SK-N-SH (cell line): ENCODE measurements around the gene GAS7. TPM values are rescaled to one million over a fixed set of nuclear protein-coding genes. Genes with fewer than 3 reads are reported as not detected.

ENCODE experiments used
- CTCF ChIA-PET: fragments of 300-600, 350-600 bp; formaldehyde crosslinking; extraction: SDS; loops from one replicate; lab custom pipeline; 2021; lab: Yijun Ruan, JAX
- POLR2A ChIA-PET: fragments of 350-600 bp; sonication (Branson Sonifier 250); formaldehyde crosslinking; extraction: SDS; loops from one replicate; lab custom pipeline; 2020; ENCODE audit warnings: antibody characterized with exemption, inconsistent platforms; lab: Yijun Ruan, JAX
- DNase-seq: peaks from one replicate; pipeline ENCODE4 v3.0.0; 2012
- H2AFZ ChIP-seq: fragments of 200-600 bp; sonication (generic); 2 replicates; pipeline ENCODE4 v1.8.1; 2016; ENCODE audit warnings: antibody characterized with exemption, mild to moderate bottlenecking, low read depth
- H3F3A ChIP-seq: fragments of 200-600 bp; sonication (generic); replicated peaks from 2 replicates; pipeline ENCODE3; 2016; ENCODE audit warnings: antibody characterized with exemption, mild to moderate bottlenecking; ENCODE audit not compliant: insufficient read depth
- H3K27ac ChIP-seq, 2 experiments: fragments of 200-500 bp in 1 of 2; fragments of 200-600 bp in 1 of 2; sonication (Bioruptor generic) in 1 of 2; sonication (generic), shearing (Covaris generic) in 1 of 2; 2 replicates each; pipeline versions ENCODE4 v1.5.1 to v1.6.1; 2014 to 2016; ENCODE audit warnings: low read depth in 2 of 2, inconsistent platforms in 1 of 2, low read length in 1 of 2, mild to moderate bottlenecking in 1 of 2, mixed read lengths in 1 of 2
- H3K27me3 ChIP-seq: fragments of 200-600 bp; sonication (generic), shearing (Covaris generic); 2 replicates; pipeline ENCODE4 v1.6.1; 2016; ENCODE audit warnings: mixed run types; ENCODE audit not compliant: insufficient read depth
- H3K36me3 ChIP-seq, 2 experiments: fragments of 200-500 bp in 1 of 2; fragments of 200-600 bp in 1 of 2; sonication (Bioruptor generic) in 1 of 2; sonication (generic) in 1 of 2; replicated peaks in 1 of 2; 2 replicates each; pipeline versions ENCODE3 to v1.5.1; 2014 to 2016; ENCODE audit warnings: low read length in 1 of 2, mild to moderate bottlenecking in 1 of 2; ENCODE audit not compliant: insufficient read depth in 2 of 2, control insufficient read depth in 1 of 2
- H3K4me1 ChIP-seq, 2 experiments: fragments of 200-500 bp in 1 of 2; fragments of 200-600 bp in 1 of 2; sonication (Bioruptor generic) in 1 of 2; sonication (generic), shearing (Covaris generic) in 1 of 2; 2 replicates each; pipeline versions ENCODE4 v1.5.1 to v1.6.1; 2014 to 2016; ENCODE audit warnings: low read depth in 1 of 2, low read length in 1 of 2, mixed run types in 1 of 2; ENCODE audit not compliant: insufficient read depth in 2 of 2, control insufficient read depth in 1 of 2
- H3K4me2 ChIP-seq: fragments of 200-600 bp; sonication (generic), shearing (Covaris generic); 2 replicates; pipeline ENCODE4 v1.6.1; 2017; ENCODE audit warnings: mixed run types
- H3K4me3 ChIP-seq, 2 experiments: fragments of 200-500 bp in 1 of 2; fragments of 200-600 bp in 1 of 2; sonication (Bioruptor generic) in 1 of 2; sonication (generic), shearing (Covaris generic) in 1 of 2; 2 replicates each; pipeline versions ENCODE4 v1.5.1 to v1.8.1; 2014 to 2016; ENCODE audit warnings: low read depth in 2 of 2, inconsistent platforms in 1 of 2, low read length in 1 of 2, mild to moderate bottlenecking in 1 of 2, mixed read lengths in 1 of 2, moderate library complexity in 1 of 2
- H3K79me2 ChIP-seq: fragments of 200-600 bp; sonication (generic); 2 replicates; pipeline ENCODE4 v1.8.1; 2017; ENCODE audit warnings: mild to moderate bottlenecking; ENCODE audit not compliant: insufficient read depth
- H3K9ac ChIP-seq: fragments of 200-600 bp; sonication (generic); 2 replicates; pipeline ENCODE4 v1.6.1; 2017; ENCODE audit warnings: mixed run types
- H3K9me2 ChIP-seq: fragments of 200-600 bp; sonication (generic); 2 replicates; pipeline ENCODE4 v1.6.1; 2017; ENCODE audit warnings: mixed run types
- H3K9me3 ChIP-seq: fragments of 200-600 bp; sonication (generic); 2 replicates; pipeline ENCODE4 v1.6.1; 2017; ENCODE audit warnings: mixed run types, mild to moderate bottlenecking, moderate library complexity
- H4K20me1 ChIP-seq: fragments of 200-600 bp; sonication (generic); 2 replicates; pipeline ENCODE4 v1.6.1; 2017; ENCODE audit warnings: mild to moderate bottlenecking, mixed run types; ENCODE audit not compliant: insufficient read depth
- CHD2 ChIP-seq: fragments of 150-350 bp; IDR thresholded peaks from 2 replicates; pipeline ENCODE4 v1.6.1; 2018; ENCODE audit warnings: low read length; ENCODE audit not compliant: partially characterized antibody
- EP300 ChIP-seq, 2 experiments: IDR thresholded peaks; 2 replicates each; pipeline versions ENCODE4 v1.4.0 to v1.6.1; 2012; ENCODE audit warnings: borderline replicate concordance in 1 of 2, low read depth in 1 of 2, low read length in 1 of 2
- FOXJ3 ChIP-seq: sonication (generic); formaldehyde crosslinking; IDR thresholded peaks from 2 replicates; pipeline ENCODE4 v1.5.1; 2020; ENCODE audit warnings: mild to moderate bottlenecking, missing genetic modification reagents
- FOXM1 ChIP-seq: IDR thresholded peaks from 2 replicates; pipeline ENCODE4 v1.4.0; 2012; ENCODE audit warnings: low read depth, mild to moderate bottlenecking
- GABPA ChIP-seq: IDR thresholded peaks from 2 replicates; pipeline ENCODE4 v1.4.0; 2012; ENCODE audit warnings: low read depth, mild to moderate bottlenecking
- JUND ChIP-seq: IDR thresholded peaks from 2 replicates; pipeline ENCODE4 v1.4.0; 2012
- NFIC ChIP-seq: IDR thresholded peaks from 2 replicates; pipeline ENCODE4 v1.4.0; 2012; ENCODE audit warnings: borderline replicate concordance
- NRF1 ChIP-seq: IDR thresholded peaks from 2 replicates; pipeline ENCODE4 v1.6.1; 2012; ENCODE audit warnings: low read depth, mild to moderate bottlenecking, low read length
- YY1 ChIP-seq: IDR thresholded peaks from 2 replicates; pipeline ENCODE4 v1.4.0; 2012; ENCODE audit warnings: low read depth, mild to moderate bottlenecking
- WGBS: methylation state at CpG from one replicate; pipeline ENCODE4 v1.1.6; 2017; ENCODE audit warnings: low lambda C conversion rate; 5-methylcytosine and 5-hydroxymethylcytosine counted together
- polyA plus RNA-seq, 3 experiments: library from polyadenylated mRNA; depleted of rRNA; stranded (reverse); fragments of >200 nt; gene quantifications; 2 replicates each; pipeline ENCODE4 v1.2.3, GENCODE V29; 2012
- TF ChIP-seq, protein P1 (sequence below): IDR thresholded peaks from 2 replicates; pipeline ENCODE4 v1.4.0; 2012; ENCODE audit warnings: low read depth, borderline replicate concordance
- TF ChIP-seq, protein P2 (sequence below): fragments of 200-600 bp; sonication (generic); IDR thresholded peaks from 2 replicates; pipeline ENCODE4 v1.6.1; 2017; ENCODE audit warnings: antibody characterized with exemption, mild to moderate bottlenecking, moderate library complexity
- TF ChIP-seq, protein P3 (sequence below): IDR thresholded peaks from 2 replicates; pipeline ENCODE4 v1.4.0; 2012; ENCODE audit warnings: low read depth, borderline replicate concordance
- TF ChIP-seq, protein P4 (sequence below): IDR thresholded peaks from 2 replicates; pipeline ENCODE4 v1.6.1; 2012; ENCODE audit warnings: mild to moderate bottlenecking, low read depth, low read length, moderate library complexity
- TF ChIP-seq, protein P5 (sequence below): fragments of 150-350 bp; IDR thresholded peaks from 2 replicates; pipeline ENCODE4 v1.6.1; 2017; ENCODE audit warnings: antibody characterized with exemption, low read length, low read depth, borderline replicate concordance
- TF ChIP-seq, protein P6 (sequence below): IDR thresholded peaks from 2 replicates; pipeline ENCODE4; 2012

GAS7 gene
- polyA plus RNA-seq, 1 of the 3 experiments (the other 2 are of a cell fraction): 0.12 TPM

DNA sequence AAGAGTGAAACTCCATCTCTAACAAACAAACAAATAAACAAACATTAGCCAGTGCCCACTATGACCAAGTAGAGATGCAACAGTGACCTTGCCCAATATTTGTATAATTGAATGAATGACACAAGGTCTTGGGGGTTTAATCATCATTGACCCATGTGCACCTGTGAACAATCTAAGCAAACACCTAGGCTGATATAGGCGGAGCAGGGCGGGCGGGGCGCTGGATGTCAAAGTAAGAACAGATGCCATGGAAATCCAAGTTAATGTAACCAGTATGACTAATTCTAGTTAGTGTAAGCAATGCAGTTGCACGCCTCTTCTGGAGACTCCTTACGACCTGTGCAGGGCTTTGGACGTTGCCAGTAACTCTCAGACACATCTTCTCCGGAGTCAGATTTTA lies 310.9 kb downstream of the GAS7 start:
- H3K9me3 ChIP-seq: peaks cover 10% of the 10 kb centered on the region; the same call in 1 of the 2 replicates
- H4K20me1 ChIP-seq: no peaks in the 10 kb centered on the region
- POLR2A ChIA-PET: no interaction called here
- no peak overlapping the region for H3K27ac ChIP-seq
- no peaks in the 10 kb centered on the region for H3K4me1 ChIP-seq
- no peaks in the 10 kb centered on the region for H3K27me3 ChIP-seq
- CTCF ChIA-PET: no interaction called here
- H3K9ac ChIP-seq: no peak overlapping the region
- H3F3A ChIP-seq: no peaks in the 10 kb centered on the region
- H3K79me2 ChIP-seq: no peaks in the 10 kb centered on the region
- H3K9me2 ChIP-seq: no peaks in the 10 kb centered on the region
- TF ChIP-seq, protein P1, sequence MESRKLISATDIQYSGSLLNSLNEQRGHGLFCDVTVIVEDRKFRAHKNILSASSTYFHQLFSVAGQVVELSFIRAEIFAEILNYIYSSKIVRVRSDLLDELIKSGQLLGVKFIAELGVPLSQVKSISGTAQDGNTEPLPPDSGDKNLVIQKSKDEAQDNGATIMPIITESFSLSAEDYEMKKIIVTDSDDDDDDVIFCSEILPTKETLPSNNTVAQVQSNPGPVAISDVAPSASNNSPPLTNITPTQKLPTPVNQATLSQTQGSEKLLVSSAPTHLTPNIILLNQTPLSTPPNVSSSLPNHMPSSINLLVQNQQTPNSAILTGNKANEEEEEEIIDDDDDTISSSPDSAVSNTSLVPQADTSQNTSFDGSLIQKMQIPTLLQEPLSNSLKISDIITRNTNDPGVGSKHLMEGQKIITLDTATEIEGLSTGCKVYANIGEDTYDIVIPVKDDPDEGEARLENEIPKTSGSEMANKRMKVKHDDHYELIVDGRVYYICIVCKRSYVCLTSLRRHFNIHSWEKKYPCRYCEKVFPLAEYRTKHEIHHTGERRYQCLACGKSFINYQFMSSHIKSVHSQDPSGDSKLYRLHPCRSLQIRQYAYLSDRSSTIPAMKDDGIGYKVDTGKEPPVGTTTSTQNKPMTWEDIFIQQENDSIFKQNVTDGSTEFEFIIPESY: no peak
- no peak for TF ChIP-seq FOXJ3 (CRISPR knock-in tag)
- TF ChIP-seq JUND: no peak
- TF ChIP-seq, protein P2, sequence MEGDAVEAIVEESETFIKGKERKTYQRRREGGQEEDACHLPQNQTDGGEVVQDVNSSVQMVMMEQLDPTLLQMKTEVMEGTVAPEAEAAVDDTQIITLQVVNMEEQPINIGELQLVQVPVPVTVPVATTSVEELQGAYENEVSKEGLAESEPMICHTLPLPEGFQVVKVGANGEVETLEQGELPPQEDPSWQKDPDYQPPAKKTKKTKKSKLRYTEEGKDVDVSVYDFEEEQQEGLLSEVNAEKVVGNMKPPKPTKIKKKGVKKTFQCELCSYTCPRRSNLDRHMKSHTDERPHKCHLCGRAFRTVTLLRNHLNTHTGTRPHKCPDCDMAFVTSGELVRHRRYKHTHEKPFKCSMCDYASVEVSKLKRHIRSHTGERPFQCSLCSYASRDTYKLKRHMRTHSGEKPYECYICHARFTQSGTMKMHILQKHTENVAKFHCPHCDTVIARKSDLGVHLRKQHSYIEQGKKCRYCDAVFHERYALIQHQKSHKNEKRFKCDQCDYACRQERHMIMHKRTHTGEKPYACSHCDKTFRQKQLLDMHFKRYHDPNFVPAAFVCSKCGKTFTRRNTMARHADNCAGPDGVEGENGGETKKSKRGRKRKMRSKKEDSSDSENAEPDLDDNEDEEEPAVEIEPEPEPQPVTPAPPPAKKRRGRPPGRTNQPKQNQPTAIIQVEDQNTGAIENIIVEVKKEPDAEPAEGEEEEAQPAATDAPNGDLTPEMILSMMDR: no peak
- TF ChIP-seq, protein P3, sequence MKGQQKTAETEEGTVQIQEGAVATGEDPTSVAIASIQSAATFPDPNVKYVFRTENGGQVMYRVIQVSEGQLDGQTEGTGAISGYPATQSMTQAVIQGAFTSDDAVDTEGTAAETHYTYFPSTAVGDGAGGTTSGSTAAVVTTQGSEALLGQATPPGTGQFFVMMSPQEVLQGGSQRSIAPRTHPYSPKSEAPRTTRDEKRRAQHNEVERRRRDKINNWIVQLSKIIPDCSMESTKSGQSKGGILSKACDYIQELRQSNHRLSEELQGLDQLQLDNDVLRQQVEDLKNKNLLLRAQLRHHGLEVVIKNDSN: no peak
- TF ChIP-seq FOXM1: no peak
- TF ChIP-seq CHD2: no peak
- no peak for TF ChIP-seq GABPA
- TF ChIP-seq NFIC: no peak
- TF ChIP-seq, protein P4, sequence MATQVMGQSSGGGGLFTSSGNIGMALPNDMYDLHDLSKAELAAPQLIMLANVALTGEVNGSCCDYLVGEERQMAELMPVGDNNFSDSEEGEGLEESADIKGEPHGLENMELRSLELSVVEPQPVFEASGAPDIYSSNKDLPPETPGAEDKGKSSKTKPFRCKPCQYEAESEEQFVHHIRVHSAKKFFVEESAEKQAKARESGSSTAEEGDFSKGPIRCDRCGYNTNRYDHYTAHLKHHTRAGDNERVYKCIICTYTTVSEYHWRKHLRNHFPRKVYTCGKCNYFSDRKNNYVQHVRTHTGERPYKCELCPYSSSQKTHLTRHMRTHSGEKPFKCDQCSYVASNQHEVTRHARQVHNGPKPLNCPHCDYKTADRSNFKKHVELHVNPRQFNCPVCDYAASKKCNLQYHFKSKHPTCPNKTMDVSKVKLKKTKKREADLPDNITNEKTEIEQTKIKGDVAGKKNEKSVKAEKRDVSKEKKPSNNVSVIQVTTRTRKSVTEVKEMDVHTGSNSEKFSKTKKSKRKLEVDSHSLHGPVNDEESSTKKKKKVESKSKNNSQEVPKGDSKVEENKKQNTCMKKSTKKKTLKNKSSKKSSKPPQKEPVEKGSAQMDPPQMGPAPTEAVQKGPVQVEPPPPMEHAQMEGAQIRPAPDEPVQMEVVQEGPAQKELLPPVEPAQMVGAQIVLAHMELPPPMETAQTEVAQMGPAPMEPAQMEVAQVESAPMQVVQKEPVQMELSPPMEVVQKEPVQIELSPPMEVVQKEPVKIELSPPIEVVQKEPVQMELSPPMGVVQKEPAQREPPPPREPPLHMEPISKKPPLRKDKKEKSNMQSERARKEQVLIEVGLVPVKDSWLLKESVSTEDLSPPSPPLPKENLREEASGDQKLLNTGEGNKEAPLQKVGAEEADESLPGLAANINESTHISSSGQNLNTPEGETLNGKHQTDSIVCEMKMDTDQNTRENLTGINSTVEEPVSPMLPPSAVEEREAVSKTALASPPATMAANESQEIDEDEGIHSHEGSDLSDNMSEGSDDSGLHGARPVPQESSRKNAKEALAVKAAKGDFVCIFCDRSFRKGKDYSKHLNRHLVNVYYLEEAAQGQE: no peak
- TF ChIP-seq EP300 (IDR thresholded peaks at IDR 0.05; ENCODE audit: borderline replicate concordance in 1 of 2, low read depth in 1 of 2, low read length in 1 of 2): no peak
- TF ChIP-seq, protein P5, sequence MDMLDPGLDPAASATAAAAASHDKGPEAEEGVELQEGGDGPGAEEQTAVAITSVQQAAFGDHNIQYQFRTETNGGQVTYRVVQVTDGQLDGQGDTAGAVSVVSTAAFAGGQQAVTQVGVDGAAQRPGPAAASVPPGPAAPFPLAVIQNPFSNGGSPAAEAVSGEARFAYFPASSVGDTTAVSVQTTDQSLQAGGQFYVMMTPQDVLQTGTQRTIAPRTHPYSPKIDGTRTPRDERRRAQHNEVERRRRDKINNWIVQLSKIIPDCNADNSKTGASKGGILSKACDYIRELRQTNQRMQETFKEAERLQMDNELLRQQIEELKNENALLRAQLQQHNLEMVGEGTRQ: no peak
- TF ChIP-seq, protein P6, sequence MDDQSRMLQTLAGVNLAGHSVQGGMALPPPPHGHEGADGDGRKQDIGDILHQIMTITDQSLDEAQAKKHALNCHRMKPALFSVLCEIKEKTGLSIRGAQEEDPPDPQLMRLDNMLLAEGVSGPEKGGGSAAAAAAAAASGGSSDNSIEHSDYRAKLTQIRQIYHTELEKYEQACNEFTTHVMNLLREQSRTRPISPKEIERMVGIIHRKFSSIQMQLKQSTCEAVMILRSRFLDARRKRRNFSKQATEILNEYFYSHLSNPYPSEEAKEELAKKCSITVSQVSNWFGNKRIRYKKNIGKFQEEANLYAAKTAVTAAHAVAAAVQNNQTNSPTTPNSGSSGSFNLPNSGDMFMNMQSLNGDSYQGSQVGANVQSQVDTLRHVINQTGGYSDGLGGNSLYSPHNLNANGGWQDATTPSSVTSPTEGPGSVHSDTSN: no peak
- TF ChIP-seq NRF1: no peak
- no peak for TF ChIP-seq YY1
- no peak overlapping the region for H3K4me2 ChIP-seq
- no peak overlapping the region for H3K4me3 ChIP-seq
- H2AFZ ChIP-seq: no peak overlapping the region
- no peak for DNase-seq
- no peaks in the 10 kb centered on the region for H3K36me3 ChIP-seq
- WGBS: 5% methylated on average over 8 of the region's 8 CpGs
